8988T (cell line): ENCODE measurements around the gene NTRK1.

Source experiments
- DNase-seq: peaks from one replicate; pipeline ENCODE4 v3.0.0; 2011

NTRK1 gene

DNA sequence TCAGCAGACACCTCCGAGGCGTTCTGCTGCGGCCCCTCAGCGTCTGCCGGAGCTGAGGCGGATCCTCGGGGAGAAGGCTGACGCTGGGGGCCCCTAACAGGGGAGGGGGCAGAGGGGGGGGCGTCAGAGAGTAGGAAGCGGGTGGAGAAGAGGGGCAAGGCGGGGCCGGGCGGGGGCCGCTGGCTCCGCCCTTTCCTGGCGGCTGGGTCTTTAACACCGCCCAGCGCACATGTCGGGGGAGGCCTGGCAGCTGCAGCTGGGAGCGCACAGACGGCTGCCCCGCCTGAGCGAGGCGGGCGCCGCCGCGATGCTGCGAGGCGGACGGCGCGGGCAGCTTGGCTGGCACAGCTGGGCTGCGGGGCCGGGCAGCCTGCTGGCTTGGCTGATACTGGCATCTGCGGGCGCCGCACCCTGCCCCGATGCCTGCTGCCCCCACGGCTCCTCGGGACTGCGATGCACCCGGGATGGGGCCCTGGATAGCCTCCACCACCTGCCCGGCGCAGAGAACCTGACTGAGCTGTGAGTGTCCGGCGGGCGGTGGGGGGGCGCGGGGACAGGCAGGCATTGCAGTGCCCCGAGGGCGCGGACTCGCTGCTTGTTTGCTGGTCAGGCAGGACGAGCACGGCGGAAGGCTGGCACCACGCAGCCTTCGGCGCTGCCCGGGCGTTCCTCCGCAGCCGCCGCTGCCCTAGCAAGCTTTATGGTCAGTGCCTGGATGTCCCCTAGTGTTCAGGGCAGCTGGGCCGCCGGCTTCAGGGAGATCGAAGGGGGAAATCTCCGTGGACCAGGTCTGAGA is at the start of gene NTRK1:
Gene NTRK1, plus strand, starts transcription at position 238 of the 796 bp plus-strand sequence. Its CDS starts 70 bp downstream, at position 308.
- no peak for DNase-seq

DNA sequence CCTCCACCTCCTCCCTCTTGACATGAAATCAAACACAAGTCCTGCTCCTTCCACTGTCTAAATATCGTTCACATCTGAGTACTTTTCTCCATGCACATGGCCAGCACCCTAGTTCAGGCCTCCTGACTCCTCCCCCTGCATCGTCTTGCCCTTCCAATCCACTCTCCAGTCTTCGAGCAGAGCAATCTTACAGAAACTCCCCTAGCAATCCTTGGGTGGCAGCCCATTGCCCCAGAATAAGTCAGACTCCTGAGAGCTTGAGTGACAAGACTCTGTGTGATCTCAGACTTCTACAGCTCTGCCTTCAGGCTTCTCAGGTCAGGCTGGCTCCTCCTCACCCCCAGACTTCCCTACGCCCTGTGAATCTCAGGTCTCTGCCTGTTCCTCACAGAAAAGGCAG is 49.5 kb upstream of the NTRK1 start:
- DNase-seq: no peak

DNA sequence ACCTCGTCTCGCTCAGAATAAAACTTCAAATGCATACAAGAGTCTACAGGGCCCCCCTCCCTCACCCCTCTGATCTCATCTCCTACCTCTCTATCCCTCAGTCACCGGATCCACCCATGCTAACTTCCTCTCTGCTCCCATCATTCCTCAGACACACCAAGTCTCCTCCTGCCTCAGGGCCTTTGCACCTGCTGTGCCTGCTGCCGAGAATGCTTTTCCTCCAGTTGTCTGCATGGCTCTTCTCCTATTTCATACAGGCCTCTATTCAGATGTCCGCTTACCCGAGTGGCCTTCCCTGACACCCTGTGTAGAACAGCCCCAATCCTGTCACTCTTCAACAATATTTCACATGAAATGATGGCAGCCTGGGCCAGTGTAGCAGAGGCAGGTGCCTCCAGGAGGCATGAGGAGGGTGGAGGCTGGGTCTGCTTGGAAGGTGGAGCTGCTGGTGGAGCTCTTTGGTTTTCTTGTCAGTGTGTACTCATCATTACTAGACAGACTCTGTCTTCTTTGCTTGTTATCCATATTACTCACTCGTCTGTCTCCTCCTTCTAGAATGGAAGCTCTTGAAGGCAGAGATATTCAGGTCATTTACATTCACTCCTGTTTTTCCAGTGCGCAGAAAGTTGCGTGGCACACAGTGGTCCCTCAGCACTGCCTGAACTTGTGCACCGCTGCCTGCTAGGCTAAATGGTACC is 48.2 kb upstream of the NTRK1 start:
- DNase-seq: no peak

DNA sequence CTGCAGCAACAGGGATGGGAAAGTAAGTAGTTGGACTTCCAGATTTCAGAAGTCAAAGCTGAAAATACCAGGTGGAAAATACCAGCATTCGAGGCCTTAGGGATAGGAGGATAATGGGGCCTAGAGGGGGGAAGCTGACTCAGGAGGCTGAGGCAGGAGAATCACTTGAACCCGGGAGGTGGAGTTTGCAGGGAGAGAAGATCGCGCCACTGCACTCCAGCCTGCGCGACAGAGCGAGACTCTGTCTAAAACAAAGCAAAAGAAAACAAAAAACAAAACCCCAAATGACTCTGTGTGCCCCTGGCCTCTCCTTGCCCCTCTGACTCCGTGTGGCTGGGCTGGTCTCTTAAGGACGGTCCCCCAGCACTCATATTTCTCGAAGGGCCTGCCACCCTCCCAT is 47.4 kb upstream of the NTRK1 start:
- DNase-seq: no peak

GRCh38 chr1:156813750-156814570 is 46.7 kb upstream of the NTRK1 start:
- no peak for DNase-seq

DNA sequence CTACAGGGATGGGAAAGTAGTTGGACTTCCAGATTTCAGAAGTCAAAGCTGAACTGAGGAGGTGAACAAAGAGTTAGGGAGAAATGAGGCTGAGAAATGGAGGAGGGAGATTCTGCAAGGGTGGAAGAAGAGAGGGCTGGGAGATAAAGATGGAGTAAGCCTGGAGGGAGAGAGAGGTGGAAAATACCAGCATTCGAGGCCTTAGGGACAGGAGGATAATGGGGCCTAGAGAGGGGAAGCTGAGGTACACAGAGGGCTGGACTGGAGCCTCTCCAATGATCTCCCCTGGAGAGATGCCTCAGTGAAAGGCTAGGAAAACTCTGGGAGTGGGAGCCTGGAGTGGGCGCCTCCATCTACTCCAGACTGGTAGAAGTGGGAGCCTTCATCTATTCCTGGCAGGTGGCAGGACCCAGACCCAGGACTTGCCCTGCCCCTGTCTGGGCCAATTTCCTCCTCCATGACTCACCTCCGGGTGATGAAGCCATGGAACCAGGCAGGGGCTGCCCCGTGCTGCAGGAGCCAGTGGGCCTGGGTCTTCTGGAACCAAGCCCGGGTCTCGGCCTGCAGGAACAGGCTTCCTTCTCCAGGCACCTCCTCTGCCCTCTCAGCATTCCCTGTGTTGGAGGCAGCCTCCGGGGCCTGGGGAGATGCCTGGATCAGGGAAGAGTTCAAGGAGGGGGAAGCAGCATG is 45.9 kb upstream of the NTRK1 start:
- no peak for DNase-seq

- peak; percentile 66 for DNase-seq
Measured at GRCh38 chr1:156815307-156815826, 45.3 kb upstream of the NTRK1 start.

- no peak for DNase-seq
Measured at GRCh38 chr1:156815961-156816422, 44.7 kb upstream of the NTRK1 start.

- no peak for DNase-seq
Measured at GRCh38 chr1:156816561-156817328, 43.9 kb upstream of the NTRK1 start, which contains the start of gene SH2D2A. SH2D2A (minus strand) TSS chr1:156816848; CDS start chr1:156816708, 140 bp downstream.

GRCh38 chr1:156821801-156822200 is 38.9 kb upstream of the NTRK1 start:
- DNase-seq: no peak

GRCh38 chr1:156822680-156823079 is 38.0 kb upstream of the NTRK1 start:
- no peak for DNase-seq

GRCh38 chr1:156823210-156823790 is 37.4 kb upstream of the NTRK1 start:
- no peak for DNase-seq

GRCh38 chr1:156826630-156827029 is 34.0 kb upstream of the NTRK1 start:
- no peak for DNase-seq

- no peak for DNase-seq
Measured at GRCh38 chr1:156828400-156829124, 32.1 kb upstream of the NTRK1 start.

- DNase-seq: no peak
Measured at GRCh38 chr1:156832434-156832833, 28.2 kb upstream of the NTRK1 start.

- DNase-seq: no peak
Measured at GRCh38 chr1:156833603-156834002, 27.1 kb upstream of the NTRK1 start.

- no peak for DNase-seq
Measured at GRCh38 chr1:156834322-156834721, 26.3 kb upstream of the NTRK1 start.

- no peak for DNase-seq
Measured at GRCh38 chr1:156836041-156836654, 24.5 kb upstream of the NTRK1 start.

GRCh38 chr1:156836892-156837291 is 23.8 kb upstream of the NTRK1 start:
- no peak for DNase-seq

DNA sequence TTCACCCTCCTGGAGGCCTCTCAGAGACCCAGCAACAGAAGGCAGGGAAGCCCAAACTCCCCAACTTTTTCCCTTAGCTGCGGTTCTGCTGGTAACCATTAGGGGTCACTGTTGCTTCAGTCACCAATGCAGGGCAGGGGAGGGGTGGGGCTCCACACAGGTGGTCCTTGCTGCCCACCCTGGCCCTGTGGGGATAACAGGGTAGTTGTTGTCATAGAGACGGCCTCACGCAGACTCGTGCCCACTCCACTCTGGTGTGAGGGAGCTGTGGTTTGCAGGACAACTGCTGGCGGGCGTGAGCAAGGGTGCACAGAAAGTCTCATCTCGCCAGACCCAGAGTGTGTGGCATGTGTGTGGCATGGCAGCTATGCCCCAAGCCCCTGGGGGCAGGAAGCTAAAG is 21.7 kb upstream of the NTRK1 start:
- no peak for DNase-seq
